ENCODE measurements around the gene CNN3. TPM values are rescaled to one million over a fixed set of nuclear protein-coding genes. Genes with fewer than 3 reads are reported as not detected.
A peak's percentile ranks its signal among the peaks of the same experiment; 100 is the strongest.

Gene CNN3
- total RNA-seq, 2 donors from 2014 or later, result 79.4 to 83.1 TPM

DNA sequence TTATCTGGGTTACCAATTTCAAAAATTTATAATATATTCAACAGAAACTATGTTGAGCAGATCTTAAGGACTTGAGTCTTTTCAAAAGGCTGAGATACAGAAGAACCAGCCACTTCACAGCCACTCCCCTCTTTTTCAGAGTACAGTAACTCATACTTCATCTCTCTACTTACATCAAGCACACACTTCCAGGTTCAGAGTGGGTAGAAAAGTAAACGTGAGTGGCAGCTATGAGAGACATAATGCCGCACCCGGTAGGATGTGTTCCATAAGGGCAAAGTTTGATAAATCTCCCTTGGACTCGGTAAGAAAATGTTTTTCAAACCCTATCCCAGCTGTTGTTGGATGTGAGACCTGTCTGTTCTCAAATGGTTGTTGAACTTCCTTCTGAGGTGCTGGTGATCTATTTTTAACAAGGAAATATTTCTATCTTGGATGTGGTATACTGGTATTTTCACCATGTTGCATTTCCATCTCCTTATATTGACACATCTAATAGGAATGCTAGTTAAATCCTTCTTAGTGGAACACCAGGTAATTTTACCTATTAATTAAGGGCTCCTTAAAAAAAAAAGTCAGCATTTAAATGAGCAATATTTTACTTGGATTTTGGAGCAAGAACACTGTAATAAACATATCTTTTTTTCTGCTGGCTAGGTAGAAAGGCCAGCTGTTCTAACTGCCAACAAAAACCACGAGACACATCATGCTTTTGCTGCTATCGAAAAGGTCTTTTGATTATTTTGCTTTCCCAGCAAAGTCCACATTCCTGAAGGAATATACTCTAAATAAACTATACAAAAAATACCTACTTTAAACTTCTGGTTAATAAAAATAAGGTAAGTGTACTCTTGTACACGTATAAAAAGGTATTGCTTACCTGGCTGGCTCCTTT is 28.2 kb downstream of the CNN3 start:
- Histone ChIP-seq H3K9me3 (no peaks in the 10 kb centered on the region), H3K27me3 (no peaks in the 10 kb centered on the region), H3K27ac (peak overlapping the region in 1 of 4 donors; percentile 42), H3K4me3 (no peak overlapping the region), H3K36me3 (replicated peaks in 1 of 2; ENCODE audit: insufficient read depth in 1 of 2, low read depth in 2 of 2) (peaks cover 0 to 2% of the 10 kb centered on the region in 2 donors), H3K4me1 (no peaks in the 10 kb centered on the region)
- no peak for ATAC-seq
- WGBS, 2 donors, result 71 to 72% methylated on average over 7 of the region's 7 CpGs
- intact Hi-C loops (cut with DNase I), result no loop called here
- DNase-seq, result no peak
- TF ChIP-seq, protein P1, sequence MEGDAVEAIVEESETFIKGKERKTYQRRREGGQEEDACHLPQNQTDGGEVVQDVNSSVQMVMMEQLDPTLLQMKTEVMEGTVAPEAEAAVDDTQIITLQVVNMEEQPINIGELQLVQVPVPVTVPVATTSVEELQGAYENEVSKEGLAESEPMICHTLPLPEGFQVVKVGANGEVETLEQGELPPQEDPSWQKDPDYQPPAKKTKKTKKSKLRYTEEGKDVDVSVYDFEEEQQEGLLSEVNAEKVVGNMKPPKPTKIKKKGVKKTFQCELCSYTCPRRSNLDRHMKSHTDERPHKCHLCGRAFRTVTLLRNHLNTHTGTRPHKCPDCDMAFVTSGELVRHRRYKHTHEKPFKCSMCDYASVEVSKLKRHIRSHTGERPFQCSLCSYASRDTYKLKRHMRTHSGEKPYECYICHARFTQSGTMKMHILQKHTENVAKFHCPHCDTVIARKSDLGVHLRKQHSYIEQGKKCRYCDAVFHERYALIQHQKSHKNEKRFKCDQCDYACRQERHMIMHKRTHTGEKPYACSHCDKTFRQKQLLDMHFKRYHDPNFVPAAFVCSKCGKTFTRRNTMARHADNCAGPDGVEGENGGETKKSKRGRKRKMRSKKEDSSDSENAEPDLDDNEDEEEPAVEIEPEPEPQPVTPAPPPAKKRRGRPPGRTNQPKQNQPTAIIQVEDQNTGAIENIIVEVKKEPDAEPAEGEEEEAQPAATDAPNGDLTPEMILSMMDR (IDR thresholded peaks at IDR 0.05), result no peak
- TF ChIP-seq POLR2A (IDR thresholded peaks at IDR 0.05), result no peak

DNA sequence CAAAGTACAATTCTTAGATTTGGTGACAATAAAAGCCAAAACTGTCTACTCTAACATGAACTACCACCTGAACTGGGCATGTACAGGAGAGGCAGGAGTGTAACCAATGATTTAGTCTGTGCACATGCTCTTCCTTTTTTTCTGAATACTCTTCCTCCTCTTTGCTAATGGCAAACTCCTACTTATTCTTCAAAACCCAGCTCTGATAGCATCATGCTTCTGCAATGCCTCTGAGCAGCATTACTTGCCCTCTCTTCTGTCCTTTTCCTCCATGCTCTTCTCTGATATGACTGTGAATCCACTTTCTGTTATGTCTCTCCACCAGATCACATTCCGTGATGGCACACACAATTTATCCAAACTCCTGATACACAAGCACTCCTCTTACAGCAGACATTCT is 31.4 kb downstream of the CNN3 start:
- intact Hi-C loops (cut with DNase I), result no loop called here
- Histone ChIP-seq H3K27me3 (no peaks in the 10 kb centered on the region), H3K4me1 (no peaks in the 10 kb centered on the region), H3K4me3 (no peak overlapping the region), H3K9me3 (no peaks in the 10 kb centered on the region), H3K36me3 (replicated peaks in 1 of 2; ENCODE audit: insufficient read depth in 1 of 2, low read depth in 2 of 2) (peaks cover 0 to 5% of the 10 kb centered on the region in 2 donors), H3K27ac (no peak overlapping the region)
- 95 to 98% methylated on average over 1 of the region's 1 CpG for WGBS, 2 donors
- TF ChIP-seq, protein P1 (IDR thresholded peaks at IDR 0.05), result no peak
- TF ChIP-seq POLR2A (IDR thresholded peaks at IDR 0.05), result no peak
- ATAC-seq (no peak), DNase-seq (no peak)

- no peaks in the 10 kb centered on the region for H3K4me1 ChIP-seq
- no peak overlapping the region for H3K4me3 ChIP-seq
- intact Hi-C loops (cut with DNase I), result no loop called here
- no peak for ATAC-seq
- no peaks in the 10 kb centered on the region for H3K27me3 ChIP-seq
- TF ChIP-seq POLR2A (IDR thresholded peaks at IDR 0.05), result no peak
- TF ChIP-seq, protein P1 (IDR thresholded peaks at IDR 0.05), result no peak
- peaks cover 0 to 5% of the 10 kb centered on the region in 2 donors for H3K36me3 ChIP-seq (replicated peaks in 1 of 2; ENCODE audit: insufficient read depth in 1 of 2, low read depth in 2 of 2)
- 56 to 92% methylated on average over 4 of the region's 4 CpGs for WGBS, 2 donors
- H3K9me3 ChIP-seq, result no peaks in the 10 kb centered on the region
- DNase-seq, result no peak
- H3K27ac ChIP-seq, result no peak overlapping the region
Measured at GRCh38 chr1:94894630-94895029, 32.3 kb downstream of the CNN3 start.

DNA sequence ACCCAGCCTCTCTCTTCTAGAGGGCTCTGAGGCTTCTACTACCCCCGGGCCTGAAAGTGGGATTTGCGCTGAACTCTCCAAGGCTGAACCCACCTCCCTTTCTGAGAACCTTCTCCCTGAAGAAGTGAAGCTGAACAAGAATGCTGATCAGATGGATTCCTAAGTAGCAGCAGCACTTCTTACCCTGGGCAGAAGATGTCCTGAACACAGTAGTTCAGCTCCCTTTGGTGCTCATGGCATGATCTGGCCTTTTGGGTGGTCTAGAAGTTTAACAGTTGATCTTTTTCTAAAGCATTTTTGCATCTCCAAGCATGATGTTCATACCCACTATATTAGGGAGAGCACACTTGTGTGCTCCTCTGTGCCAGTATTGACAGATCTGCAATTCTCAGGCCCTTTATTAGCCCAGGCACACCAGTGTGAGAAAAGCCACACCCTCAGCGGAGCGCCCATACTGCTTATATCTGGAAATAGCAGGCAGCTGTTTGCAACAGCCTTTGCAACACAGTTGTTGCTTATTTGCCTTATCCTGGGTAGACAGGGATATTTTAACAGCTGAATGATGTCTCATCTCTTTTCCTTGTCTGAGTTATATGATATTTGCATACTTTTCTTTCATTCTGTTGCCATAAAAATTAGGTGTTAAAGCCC is 34.2 kb downstream of the CNN3 start:
- no peak for ATAC-seq
- DNase-seq, result no peak
- Histone ChIP-seq H3K36me3 (replicated peaks in 1 of 2; ENCODE audit: insufficient read depth in 1 of 2, low read depth in 2 of 2) (peaks cover 0 to 5% of the 10 kb centered on the region in 2 donors), H3K9me3 (no peaks in the 10 kb centered on the region), H3K27ac (no peak overlapping the region), H3K4me3 (no peak overlapping the region), H3K4me1 (no peaks in the 10 kb centered on the region), H3K27me3 (no peaks in the 10 kb centered on the region)
- TF ChIP-seq POLR2A (IDR thresholded peaks at IDR 0.05), result no peak
- TF ChIP-seq, protein P1 (IDR thresholded peaks at IDR 0.05), result no peak
- WGBS, 2 donors, result 87 to 89% methylated on average over 4 of the region's 4 CpGs
- intact Hi-C loops (cut with DNase I), result no loop called here

Data from body of pancreas (tissue), 4 donors.